Measurements from ENCODE around the gene RPL38. TPM values are rescaled to one million over a fixed set of nuclear protein-coding genes. Genes with fewer than 3 reads are reported as not detected.

Gene RPL38
- total RNA-seq, 1 donor from 2014 or later = 600 TPM

DNA sequence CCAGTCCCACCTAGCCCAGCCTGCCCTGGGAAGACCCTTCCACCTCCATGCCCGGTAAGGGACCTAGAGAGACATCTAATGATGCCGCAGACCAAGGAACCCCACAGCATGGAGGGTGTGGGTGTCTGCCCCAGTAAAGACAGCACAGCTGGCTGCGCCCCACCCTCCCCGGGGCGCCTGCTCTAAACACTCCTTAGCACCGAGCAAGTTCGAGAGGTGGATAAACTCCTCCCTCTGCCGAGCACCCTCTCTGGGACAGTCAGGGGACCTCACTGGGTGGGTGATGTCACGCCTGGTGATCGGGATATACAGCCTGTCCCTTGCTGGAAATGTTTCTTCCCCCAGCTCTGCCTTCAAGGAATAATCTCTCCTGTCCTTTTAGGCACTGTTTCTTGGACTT lies 53.8 kb downstream of the RPL38 start:
- H3K27ac Mint-ChIP-seq (ENCODE audit: unreplicated experiment) = no peak overlapping the region
- H3K9me3 Mint-ChIP-seq (ENCODE audit: unreplicated experiment) = peaks cover 1% of the 10 kb centered on the region
- no peaks in the 10 kb centered on the region for H3K36me3 Mint-ChIP-seq (ENCODE audit: unreplicated experiment)
- peaks cover 4% of the 10 kb centered on the region for H3K27me3 Mint-ChIP-seq (ENCODE audit: unreplicated experiment)
- DNase-seq = no peak
- TF ChIP-seq, protein P1, sequence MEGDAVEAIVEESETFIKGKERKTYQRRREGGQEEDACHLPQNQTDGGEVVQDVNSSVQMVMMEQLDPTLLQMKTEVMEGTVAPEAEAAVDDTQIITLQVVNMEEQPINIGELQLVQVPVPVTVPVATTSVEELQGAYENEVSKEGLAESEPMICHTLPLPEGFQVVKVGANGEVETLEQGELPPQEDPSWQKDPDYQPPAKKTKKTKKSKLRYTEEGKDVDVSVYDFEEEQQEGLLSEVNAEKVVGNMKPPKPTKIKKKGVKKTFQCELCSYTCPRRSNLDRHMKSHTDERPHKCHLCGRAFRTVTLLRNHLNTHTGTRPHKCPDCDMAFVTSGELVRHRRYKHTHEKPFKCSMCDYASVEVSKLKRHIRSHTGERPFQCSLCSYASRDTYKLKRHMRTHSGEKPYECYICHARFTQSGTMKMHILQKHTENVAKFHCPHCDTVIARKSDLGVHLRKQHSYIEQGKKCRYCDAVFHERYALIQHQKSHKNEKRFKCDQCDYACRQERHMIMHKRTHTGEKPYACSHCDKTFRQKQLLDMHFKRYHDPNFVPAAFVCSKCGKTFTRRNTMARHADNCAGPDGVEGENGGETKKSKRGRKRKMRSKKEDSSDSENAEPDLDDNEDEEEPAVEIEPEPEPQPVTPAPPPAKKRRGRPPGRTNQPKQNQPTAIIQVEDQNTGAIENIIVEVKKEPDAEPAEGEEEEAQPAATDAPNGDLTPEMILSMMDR (IDR thresholded peaks at IDR 0.05; ENCODE audit: partially characterized antibody, unreplicated experiment) = no peak
- H3K4me3 Mint-ChIP-seq (ENCODE audit: unreplicated experiment) = no peak overlapping the region
- peaks cover 13% of the 10 kb centered on the region for H3K4me1 Mint-ChIP-seq (ENCODE audit: low read depth, unreplicated experiment)

DNA sequence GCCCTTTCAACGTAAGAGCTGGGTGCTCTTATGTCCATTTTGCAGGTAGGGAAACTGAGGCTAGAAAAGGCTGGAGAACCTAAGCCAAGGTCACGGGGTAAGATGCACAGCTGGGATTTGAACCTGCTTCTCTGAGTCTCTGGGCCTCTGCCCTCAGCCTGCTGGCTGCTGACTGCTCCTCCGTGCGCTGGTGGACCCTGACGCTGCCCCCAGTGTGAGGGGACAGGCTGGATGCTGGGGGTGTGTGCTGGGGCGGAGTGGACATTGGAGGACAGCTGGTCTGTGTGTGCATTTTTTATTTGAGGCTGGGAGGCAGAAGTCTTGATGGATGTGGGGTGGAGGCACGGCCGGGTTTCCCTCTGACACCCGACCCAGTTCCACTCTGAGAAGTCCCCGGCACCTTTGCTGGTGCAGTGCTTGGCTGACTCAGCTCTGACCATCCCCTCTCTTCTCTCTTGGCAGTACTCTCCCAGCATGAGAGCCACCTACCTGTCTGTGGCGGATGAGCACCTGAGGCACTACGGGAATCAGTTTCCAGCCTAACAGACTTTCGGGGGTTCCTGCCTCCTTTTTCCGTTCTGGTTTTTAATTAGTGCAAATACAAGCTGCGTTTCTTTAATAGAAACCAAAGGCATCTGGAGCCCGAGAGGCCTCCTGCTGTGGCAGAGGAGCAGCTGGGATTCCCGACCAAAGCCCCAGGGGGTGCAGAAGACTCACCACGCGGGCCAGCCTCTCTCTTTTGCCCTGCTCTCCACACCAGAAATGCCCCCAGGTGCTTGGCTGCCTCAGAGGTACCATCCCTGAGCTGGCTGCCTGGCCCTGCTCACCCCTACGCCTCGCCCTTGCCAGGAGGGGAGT lies 56.4 kb downstream of the RPL38 start:
- peak overlapping the region; percentile 15 for H3K4me3 Mint-ChIP-seq (ENCODE audit: unreplicated experiment)
- peaks cover 5% of the 10 kb centered on the region for H3K27me3 Mint-ChIP-seq (ENCODE audit: unreplicated experiment)
- peaks cover 17% of the 10 kb centered on the region for H3K4me1 Mint-ChIP-seq (ENCODE audit: low read depth, unreplicated experiment)
- H3K36me3 Mint-ChIP-seq (ENCODE audit: unreplicated experiment) = no peaks in the 10 kb centered on the region
- no peaks in the 10 kb centered on the region for H3K9me3 Mint-ChIP-seq (ENCODE audit: unreplicated experiment)
- DNase-seq = peak; percentile 44
- peak overlapping the region; percentile 84 for H3K27ac Mint-ChIP-seq (ENCODE audit: unreplicated experiment)
- TF ChIP-seq, protein P1 (IDR thresholded peaks at IDR 0.05; ENCODE audit: partially characterized antibody, unreplicated experiment) = no peak

Other genes starting within 250 kb of the RPL38 start
- 121 TPM for gene TTYH2, start 9.9 kb downstream of the RPL38 start, total RNA-seq (ENCODE audit: unreplicated experiment)
- not detected for gene DNAI2, start 70.6 kb downstream of the RPL38 start, total RNA-seq (ENCODE audit: unreplicated experiment)
- gene KIF19, start 122.5 kb downstream of the RPL38 start, total RNA-seq (ENCODE audit: unreplicated experiment) = 80.8 TPM
- gene BTBD17, start 158.2 kb downstream of the RPL38 start, total RNA-seq (ENCODE audit: unreplicated experiment) = 310 TPM
- gene GPR142, start 163.8 kb downstream of the RPL38 start, total RNA-seq (ENCODE audit: unreplicated experiment) = 20.7 TPM
- gene GPRC5C, start 228.4 kb downstream of the RPL38 start, total RNA-seq (ENCODE audit: unreplicated experiment) = 93.3 TPM